Sigmoid colon (tissue), 4 donors: ENCODE measurements around the gene SLC49A4.

Source experiments
- EP300 ChIP-seq, 4 donors: sonication (generic); formaldehyde crosslinking; IDR thresholded peaks; one replicate each; pipeline ENCODE4 v1.6.1; 2017; ENCODE audit warnings: antibody characterized with exemption in 4 of 4
- POLR2A ChIP-seq, 2 donors: fragments of 450-650 bp; IDR thresholded peaks; one replicate each; pipeline ENCODE4 v1.6.1; 2016; ENCODE audit warnings: antibody characterized with exemption in 2 of 2, mild to moderate bottlenecking in 2 of 2, moderate library complexity in 2 of 2
- TF ChIP-seq, protein P1 (sequence below), 4 experiments: fragments of 450-650 bp in 3 of 4; fragments of 200-600 bp in 1 of 4; IDR thresholded peaks; one replicate each; pipeline ENCODE4 v1.5.1; 2016 to 2019; ENCODE audit warnings: antibody characterized with exemption in 4 of 4, mild to moderate bottlenecking in 3 of 4, moderate library complexity in 2 of 4

DNA sequence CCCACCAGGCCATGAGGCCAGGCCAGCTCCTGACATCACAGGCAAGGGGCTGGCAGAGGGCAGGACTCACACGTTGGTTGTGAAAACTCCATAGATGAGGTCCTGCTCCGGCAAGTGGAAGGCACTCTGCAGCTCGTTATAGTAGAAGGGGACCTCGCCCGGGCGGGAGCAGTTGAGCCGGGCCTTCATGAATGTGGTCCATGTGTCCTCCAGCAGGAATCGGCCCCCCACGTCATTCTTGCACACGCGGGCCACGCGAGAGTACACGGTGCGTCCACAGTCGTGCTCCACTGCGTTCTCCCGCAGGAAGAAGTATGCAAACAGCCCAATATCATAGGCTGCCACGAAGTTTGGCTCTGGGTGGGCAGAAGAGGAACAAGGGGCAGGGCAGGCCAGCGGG is 131.5 kb downstream of the SLC49A4 start:
- TF ChIP-seq POLR2A (IDR thresholded peaks at IDR 0.05) = no peak
- TF ChIP-seq, protein P1, sequence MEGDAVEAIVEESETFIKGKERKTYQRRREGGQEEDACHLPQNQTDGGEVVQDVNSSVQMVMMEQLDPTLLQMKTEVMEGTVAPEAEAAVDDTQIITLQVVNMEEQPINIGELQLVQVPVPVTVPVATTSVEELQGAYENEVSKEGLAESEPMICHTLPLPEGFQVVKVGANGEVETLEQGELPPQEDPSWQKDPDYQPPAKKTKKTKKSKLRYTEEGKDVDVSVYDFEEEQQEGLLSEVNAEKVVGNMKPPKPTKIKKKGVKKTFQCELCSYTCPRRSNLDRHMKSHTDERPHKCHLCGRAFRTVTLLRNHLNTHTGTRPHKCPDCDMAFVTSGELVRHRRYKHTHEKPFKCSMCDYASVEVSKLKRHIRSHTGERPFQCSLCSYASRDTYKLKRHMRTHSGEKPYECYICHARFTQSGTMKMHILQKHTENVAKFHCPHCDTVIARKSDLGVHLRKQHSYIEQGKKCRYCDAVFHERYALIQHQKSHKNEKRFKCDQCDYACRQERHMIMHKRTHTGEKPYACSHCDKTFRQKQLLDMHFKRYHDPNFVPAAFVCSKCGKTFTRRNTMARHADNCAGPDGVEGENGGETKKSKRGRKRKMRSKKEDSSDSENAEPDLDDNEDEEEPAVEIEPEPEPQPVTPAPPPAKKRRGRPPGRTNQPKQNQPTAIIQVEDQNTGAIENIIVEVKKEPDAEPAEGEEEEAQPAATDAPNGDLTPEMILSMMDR (IDR thresholded peaks at IDR 0.05) = no peak
- no peak for TF ChIP-seq EP300 (IDR thresholded peaks at IDR 0.05)
